HG02610 (cell line): ENCODE results near the gene CAAP1.
"Not testable (repeated sequence)": the region's sequence is repeated elsewhere in the genome, so short reads cannot be mapped to it uniquely, and the experiment has no call there.

Source experiments
- ATAC-seq: cut with Tn5 transposase; IDR thresholded peaks from one replicate; pipeline ENCODE4 v1.9.1; 2021; ENCODE audit warnings: mild to moderate bottlenecking, moderate library complexity; ENCODE audit not compliant: unreplicated experiment

CAAP1 gene

DNA sequence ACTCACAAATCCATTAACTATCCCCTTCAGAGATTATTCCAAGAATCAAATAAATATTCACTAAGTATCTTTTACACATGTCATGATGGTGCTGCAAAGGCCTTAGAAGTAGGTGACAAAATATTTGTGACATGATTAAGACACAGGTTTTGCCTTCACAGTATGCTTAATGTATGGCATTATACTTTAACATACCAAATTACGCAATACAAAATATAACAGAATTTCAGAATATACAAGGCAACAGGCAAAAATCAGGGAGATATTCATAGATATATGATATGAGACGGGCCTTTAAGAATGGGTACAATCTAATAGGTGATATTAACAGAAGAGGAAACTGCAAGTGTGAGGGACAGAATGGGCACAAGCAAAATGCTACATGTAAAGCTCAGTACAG, 41.6 kb downstream of the CAAP1 start:
- ATAC-seq, result no peak

DNA sequence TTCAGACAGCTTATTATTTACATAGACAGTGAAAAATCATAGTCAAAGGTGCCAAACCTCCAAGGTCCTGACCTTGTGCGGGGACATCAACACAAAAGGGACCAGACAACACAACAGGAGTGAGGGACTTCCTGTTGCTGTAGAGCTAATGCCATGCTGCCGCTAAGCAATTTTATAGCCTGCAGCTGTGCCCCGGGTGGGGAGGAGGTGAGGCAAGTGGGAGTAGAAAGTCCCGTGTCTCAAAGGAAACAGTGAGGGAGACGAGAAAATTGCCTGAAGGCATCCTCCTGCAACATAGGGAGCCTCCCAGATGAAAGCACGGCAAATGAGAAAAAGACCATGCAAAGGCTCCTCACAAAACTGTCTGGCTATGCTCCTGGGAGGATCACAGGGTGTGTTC, 58.8 kb downstream of the CAAP1 start:
- no peak for ATAC-seq

DNA sequence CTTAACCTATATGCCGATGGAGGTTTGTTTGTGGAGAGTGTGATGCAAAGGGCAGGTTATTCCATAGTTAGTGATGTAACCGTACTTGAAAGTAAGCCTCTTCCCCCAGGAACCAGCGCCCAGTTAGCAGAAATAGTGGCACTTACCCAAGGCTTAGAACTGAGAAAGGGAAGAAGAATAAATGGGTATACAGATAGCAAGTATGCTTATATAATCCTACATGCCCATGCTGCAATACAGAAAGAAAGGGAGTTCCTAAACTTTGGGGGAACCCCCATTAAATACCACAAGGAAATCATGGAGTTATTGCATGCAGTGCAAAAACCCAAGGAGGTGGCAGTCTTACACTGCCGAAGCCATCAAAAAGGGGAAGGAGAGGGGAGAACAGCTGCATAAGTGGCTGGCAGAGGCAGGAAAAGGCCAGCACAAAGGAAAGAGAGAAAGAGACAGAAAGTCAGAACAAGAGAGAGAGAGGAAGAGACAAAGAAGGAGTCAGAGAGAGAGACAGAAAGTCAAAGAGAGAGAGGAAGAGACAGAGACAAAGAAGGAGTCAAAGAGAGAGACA, 64.1 kb downstream of the CAAP1 start:
- not testable (repeated sequence) for ATAC-seq

DNA sequence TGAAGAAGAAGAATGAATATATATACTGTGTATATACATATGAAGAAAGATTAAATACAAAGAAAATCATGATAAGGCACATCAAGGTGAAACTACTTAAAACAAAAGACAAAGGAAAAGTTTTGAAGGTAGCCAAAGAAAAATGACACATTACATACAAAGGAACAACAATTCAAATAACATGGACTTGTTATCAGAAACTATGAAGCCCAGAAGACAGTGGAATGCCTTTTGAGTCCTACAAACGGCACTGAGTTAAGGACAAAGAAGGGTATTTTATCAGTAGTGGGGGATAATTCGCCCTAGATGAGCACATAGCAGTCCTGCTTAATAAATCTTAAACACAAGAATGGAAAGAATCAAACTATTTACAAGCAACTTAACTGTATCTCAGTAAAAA, 77.8 kb downstream of the CAAP1 start:
- no peak for ATAC-seq

DNA sequence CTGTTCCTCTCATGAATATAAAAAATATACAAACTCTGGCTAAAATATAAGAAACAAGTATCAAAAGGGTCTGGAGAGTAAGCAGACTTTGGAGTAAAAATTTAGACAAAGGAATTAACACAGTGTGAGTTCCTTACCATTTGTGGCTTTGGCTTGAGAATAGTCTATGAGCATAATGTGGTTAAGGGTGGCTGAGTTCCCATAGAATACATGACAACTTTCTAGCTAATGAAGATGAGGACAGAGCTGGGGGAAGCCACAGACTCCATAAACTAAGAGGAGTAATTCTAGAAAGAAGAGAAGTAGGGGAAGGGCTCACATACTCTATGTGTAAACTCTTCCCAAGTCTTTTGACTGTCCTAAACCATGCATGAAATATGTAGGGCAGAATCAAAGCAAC, 79.4 kb downstream of the CAAP1 start:
- ATAC-seq, result peak; percentile 54

DNA sequence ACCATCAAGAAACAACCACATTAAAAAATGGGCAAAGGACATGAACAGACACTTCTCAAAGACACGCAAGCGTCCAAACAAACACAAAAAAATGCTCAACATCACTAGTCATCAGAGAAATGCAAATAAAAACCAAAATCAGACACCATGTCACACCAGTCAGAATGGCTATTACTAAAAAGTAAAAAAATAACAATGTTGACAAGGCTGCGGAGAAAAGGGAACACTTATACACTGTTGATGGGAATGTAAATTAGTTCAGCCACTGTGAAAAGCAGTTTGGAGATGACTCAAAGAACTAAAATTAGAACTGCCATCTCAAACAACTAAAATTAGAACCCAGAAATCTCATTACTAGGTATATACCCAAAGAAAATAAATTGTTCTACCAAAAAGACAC, 80.4 kb downstream of the CAAP1 start:
- peak; percentile 64 for ATAC-seq

DNA sequence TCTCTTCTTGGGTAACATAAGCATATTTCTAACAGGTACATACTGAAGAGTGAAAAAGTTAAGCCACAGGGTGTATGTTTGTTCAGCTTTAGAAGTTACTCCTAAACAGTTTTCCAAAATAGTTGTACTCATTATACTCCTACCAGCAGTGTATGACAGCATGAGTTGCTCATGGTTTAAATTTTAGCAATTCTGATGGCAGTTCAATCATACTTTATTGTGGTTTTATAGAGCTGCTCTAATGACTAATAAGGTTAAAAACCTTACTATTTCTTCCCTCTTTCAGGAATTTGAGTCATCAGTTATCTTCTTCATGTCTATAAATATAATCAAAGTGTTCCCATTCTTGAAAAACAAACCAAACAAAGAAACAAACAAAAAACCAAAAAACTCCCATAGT, 81.5 kb downstream of the CAAP1 start:
- ATAC-seq, result no peak

DNA sequence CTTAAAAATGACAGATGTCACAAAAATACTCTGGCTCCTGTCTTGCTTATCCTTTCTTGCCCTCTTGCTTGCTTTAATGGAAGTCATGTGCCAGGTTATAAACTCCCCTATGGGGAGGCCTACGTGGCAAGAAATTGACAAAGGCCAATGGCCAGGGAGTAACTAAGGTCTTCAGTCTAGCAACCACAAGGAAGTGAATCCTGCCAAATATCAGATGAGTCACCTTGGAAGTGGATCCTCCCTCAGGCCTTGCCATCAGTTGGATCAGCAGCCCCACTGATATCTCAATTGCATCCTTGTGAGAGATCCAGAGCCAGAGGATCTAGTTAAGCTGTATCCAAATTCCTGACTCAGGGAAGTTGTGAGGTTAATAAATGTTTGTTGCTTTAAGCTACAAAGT, 82.8 kb downstream of the CAAP1 start:
- ATAC-seq, result no peak

DNA sequence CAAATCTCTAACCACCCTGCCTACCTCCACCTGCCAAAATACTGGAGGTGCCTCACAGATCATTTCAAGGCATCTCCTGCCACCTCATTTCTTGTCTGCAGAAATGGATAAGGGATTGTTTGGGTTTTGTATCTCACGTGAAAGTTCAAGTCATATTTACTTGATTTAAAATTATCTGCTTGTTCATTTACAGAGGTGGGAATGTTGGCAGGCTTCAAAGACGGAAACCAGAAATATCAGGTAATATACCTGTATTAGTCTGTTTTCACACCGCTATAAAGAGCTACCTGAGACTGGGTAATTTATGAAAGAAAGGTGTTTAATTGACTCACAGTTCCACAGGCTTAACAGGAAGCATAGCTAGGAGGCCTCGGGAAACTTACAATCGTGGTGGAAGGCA, 85.4 kb downstream of the CAAP1 start:
- ATAC-seq, result no peak

DNA sequence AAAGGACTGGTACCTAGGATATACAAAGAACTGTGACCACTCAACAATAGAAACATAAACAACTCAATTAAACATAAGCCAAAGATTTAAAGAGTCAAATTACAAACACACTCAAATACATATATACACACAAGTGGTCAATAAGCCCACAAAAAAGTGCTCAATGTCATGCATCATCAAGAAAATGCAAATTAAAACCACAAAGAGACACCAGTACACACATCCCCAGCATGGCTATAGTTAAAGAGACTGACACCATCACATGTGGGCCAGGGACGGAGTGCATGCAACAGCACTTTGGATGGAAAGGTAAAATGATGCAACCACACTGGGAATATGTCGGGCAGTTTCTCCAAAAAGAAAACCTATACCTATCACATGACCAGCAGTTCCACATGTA, 89.7 kb downstream of the CAAP1 start:
- ATAC-seq, result peak; percentile 92

DNA sequence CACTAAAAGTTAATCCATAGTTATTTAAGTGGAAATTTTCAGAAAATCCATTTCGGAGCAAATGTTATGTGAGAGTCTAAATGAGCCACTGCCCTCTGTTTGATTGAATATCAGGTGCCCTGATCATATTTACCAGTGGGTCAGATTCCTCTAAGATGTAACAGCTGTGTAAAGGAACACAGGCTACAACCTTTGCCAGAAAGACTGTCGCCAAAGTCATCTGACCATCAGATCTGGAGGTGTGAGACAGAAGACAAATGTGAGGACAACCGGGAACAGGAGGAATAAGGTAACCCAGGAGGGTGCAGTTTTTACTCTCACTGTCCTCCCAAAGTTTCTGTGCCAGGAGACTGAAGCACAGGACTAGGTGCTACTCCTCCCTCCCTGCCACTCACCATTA, 90.8 kb downstream of the CAAP1 start:
- ATAC-seq, result no peak

DNA sequence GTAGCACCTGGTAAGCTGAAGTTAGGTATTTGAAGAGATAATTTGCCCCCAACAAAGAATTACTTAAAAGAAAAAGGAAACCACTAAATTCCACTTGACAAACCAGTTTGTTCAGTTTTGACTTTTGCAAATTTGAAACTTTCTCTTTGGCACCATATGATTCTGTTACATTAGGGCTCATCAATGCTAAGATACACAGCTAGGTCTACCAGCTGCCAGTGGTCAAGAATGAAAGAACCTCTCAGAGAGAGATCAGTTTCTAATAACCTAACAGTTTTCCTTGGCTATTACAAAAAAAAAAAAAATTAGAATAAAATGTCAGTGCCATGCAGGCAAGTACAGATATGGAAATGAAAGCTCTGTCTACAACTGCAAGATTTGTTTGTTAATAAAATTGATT, 92.3 kb downstream of the CAAP1 start:
- ATAC-seq, result no peak

DNA sequence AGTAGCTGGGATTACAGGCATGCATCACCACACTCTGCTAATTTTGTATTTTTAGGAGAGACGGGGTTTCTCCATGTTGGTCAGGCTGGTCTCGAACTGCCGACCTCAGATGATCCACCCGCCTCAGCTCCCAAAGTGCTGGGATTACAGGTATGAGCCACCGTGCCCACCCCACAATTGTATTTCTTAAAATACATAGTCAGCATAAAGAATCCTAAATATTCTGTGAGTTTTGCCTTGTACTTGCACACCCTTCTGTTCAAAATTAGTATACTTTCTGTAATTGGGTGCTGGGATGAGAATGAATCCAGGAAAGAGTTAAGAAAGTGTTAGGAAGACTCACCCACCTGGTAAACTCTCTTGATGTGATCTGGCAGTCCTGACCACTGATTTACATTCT, 101.3 kb downstream of the CAAP1 start:
- ATAC-seq, result no peak
